HCT116 (cell line): ENCODE data around the gene CACNA1C.

ENCODE experiments used
- EGR1 ChIP-seq: IDR thresholded peaks from 2 replicates; pipeline ENCODE4 v1.6.1; 2012; ENCODE audit warnings: low read depth
- ELF1 ChIP-seq: IDR thresholded peaks from 2 replicates; pipeline ENCODE4 v1.6.1; 2012; ENCODE audit warnings: low read depth, borderline replicate concordance
- EZH2 ChIP-seq: fragments of 200-600 bp; sonication (generic); IDR thresholded peaks from 2 replicates; pipeline ENCODE4 v1.6.1; 2017; ENCODE audit warnings: antibody characterized with exemption, mixed run types
- EZH2phosphoT487 ChIP-seq: fragments of 200-600 bp; IDR thresholded peaks from 2 replicates; pipeline ENCODE4 v1.6.1; 2018; ENCODE audit warnings: antibody characterized with exemption, borderline replicate concordance
- FOSL1 ChIP-seq: IDR thresholded peaks from 2 replicates; pipeline ENCODE4 v1.6.1; 2012; ENCODE audit warnings: low read depth
- POLR2A ChIP-seq: IDR thresholded peaks from 2 replicates; pipeline ENCODE4 v1.7.0; 2011; ENCODE audit warnings: borderline replicate concordance; ENCODE audit not compliant: insufficient read depth, insufficient read length; ENCODE audit errors: extremely low read depth
- POLR2AphosphoS5 ChIP-seq: IDR thresholded peaks from 2 replicates; pipeline ENCODE4 v1.6.1; 2011; ENCODE audit warnings: mild to moderate bottlenecking, low read depth, low read length, moderate library complexity
- SRF ChIP-seq: IDR thresholded peaks from 2 replicates; pipeline ENCODE4 v1.6.1; 2012; ENCODE audit warnings: low read depth
- YY1 ChIP-seq: IDR thresholded peaks from 2 replicates; pipeline ENCODE4 v1.6.1; 2011; ENCODE audit warnings: low read length, low read depth, moderate library complexity, mild to moderate bottlenecking; ENCODE audit not compliant: insufficient replicate concordance; ENCODE audit errors: extremely low read depth
- ZNF274 ChIP-seq: fragments of 200-500 bp; sonication (Bioruptor generic); IDR thresholded peaks from 2 replicates; pipeline ENCODE4 v1.6.1; 2014; ENCODE audit warnings: mild to moderate bottlenecking, low read depth, low read length, inconsistent platforms
- TF ChIP-seq, protein P1 (sequence below), 3 experiments: fragments of 200-600 bp in 1 of 3; sonication (generic) in 1 of 3; IDR thresholded peaks in 2 of 3; conservative IDR thresholded peaks in 1 of 3; 2 replicates each; pipeline ENCODE4 v1.5.1; 2012 to 2017; ENCODE audit warnings: low read depth in 2 of 3, low read length in 2 of 3, antibody characterized with exemption in 1 of 3, borderline replicate concordance in 1 of 3, control low read depth in 1 of 3, mild to moderate bottlenecking in 1 of 3, mixed read lengths in 1 of 3, mixed run types in 1 of 3, moderate library complexity in 1 of 3; ENCODE audit not compliant: insufficient read depth in 1 of 3
- TF ChIP-seq, protein P2 (sequence below): IDR thresholded peaks from 2 replicates; pipeline ENCODE4 v1.6.1; 2011; ENCODE audit warnings: mild to moderate bottlenecking, low read length, moderate library complexity; ENCODE audit not compliant: insufficient replicate concordance; ENCODE audit errors: extremely low read depth
- TF ChIP-seq, protein P3 (sequence below): IDR thresholded peaks from 2 replicates; pipeline ENCODE4 v1.6.1; 2012

DNA sequence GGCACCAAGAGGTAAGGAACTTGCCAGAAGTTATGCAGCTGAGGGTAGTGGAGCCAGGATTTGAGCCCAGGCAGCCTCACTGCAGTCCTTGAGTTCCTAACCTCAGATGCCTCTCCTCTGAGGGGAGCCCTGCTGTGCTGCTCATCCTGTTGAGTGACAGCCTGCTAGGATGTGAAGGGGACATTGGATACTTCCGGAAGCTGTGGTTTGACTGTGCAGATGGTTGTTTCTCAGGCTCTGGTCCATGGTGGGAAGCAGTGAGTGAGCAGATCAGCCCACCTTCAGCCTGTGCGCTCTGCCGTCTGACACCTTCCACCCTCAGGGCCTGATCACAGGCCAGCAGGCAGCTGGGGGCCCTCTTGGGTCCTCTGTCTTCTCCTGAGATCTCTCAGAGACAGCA lies 253.2 kb downstream of the CACNA1C start:
- TF ChIP-seq, protein P1, sequence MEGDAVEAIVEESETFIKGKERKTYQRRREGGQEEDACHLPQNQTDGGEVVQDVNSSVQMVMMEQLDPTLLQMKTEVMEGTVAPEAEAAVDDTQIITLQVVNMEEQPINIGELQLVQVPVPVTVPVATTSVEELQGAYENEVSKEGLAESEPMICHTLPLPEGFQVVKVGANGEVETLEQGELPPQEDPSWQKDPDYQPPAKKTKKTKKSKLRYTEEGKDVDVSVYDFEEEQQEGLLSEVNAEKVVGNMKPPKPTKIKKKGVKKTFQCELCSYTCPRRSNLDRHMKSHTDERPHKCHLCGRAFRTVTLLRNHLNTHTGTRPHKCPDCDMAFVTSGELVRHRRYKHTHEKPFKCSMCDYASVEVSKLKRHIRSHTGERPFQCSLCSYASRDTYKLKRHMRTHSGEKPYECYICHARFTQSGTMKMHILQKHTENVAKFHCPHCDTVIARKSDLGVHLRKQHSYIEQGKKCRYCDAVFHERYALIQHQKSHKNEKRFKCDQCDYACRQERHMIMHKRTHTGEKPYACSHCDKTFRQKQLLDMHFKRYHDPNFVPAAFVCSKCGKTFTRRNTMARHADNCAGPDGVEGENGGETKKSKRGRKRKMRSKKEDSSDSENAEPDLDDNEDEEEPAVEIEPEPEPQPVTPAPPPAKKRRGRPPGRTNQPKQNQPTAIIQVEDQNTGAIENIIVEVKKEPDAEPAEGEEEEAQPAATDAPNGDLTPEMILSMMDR (IDR thresholded peaks at IDR 0.05 in 2 of 3, conservative IDR thresholded peaks at IDR 0.05 in 1 of 3; ENCODE audit: borderline replicate concordance in 1 of 3, insufficient read depth in 1 of 3, low read depth in 2 of 3, low read length in 2 of 3), result no peak
- TF ChIP-seq POLR2AphosphoS5 (no peak), FOSL1 (no peak), EZH2 (no peak), POLR2A (no peak), SRF (no peak), EZH2phosphoT487 (no peak), EGR1 (no peak), ELF1 (no peak), YY1 (no peak), ZNF274 (no peak)
- TF ChIP-seq, protein P2, sequence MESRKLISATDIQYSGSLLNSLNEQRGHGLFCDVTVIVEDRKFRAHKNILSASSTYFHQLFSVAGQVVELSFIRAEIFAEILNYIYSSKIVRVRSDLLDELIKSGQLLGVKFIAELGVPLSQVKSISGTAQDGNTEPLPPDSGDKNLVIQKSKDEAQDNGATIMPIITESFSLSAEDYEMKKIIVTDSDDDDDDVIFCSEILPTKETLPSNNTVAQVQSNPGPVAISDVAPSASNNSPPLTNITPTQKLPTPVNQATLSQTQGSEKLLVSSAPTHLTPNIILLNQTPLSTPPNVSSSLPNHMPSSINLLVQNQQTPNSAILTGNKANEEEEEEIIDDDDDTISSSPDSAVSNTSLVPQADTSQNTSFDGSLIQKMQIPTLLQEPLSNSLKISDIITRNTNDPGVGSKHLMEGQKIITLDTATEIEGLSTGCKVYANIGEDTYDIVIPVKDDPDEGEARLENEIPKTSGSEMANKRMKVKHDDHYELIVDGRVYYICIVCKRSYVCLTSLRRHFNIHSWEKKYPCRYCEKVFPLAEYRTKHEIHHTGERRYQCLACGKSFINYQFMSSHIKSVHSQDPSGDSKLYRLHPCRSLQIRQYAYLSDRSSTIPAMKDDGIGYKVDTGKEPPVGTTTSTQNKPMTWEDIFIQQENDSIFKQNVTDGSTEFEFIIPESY, result no peak
- TF ChIP-seq, protein P3, sequence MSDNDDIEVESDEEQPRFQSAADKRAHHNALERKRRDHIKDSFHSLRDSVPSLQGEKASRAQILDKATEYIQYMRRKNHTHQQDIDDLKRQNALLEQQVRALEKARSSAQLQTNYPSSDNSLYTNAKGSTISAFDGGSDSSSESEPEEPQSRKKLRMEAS, result no peak
